ENCODE measurements around the gene TAC4. TPM values are rescaled to one million over a fixed set of nuclear protein-coding genes. Genes with fewer than 3 reads are reported as not detected.

TAC4 gene
- total and polyA plus RNA-seq, 10 of the 15 experiments (the other 5 are each of a cell fraction or from before 2014, with no cell fraction given): not detected

DNA sequence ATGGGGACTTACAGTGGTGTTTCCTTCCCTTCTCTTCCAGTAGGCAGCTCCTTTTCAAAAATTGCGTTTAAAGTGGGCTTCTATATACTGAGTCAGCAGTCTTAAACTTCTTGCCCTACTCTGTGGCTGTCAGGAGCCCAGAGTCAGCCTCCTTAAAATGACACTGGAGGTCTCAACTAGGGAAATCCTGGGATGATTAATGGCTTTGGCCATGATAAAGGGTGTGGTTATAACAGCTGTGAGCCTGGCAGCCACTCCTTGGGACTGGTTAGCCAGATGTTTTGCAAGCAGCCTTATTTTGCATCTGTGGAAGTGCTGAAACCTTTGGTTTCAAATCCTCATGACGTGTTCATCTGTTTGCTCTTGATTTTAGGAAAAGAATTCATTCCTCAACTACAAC lies 25.0 kb downstream of the TAC4 start:
- Histone ChIP-seq H4K20me1 (ENCODE audit: control insufficient read depth, insufficient read depth) (no peaks in the 10 kb centered on the region), H3K4me1 (ENCODE audit: control insufficient read depth, insufficient read depth, low read length) (no peaks in the 10 kb centered on the region), H3K9ac (ENCODE audit: control insufficient read depth, insufficient read depth, low read length) (no peak overlapping the region), H3K4me3 (no peak overlapping the region), H3K9me3 (replicated peaks; ENCODE audit: control insufficient read depth, insufficient read depth, low read length) (no peaks in the 10 kb centered on the region), H3K27me3 (replicated peaks in 1 of 2; ENCODE audit: control insufficient read depth in 2 of 2, insufficient read depth in 2 of 2, low read length in 1 of 2) (no peaks in the 10 kb centered on the region), H2AFZ (ENCODE audit: control insufficient read depth, low read depth, low read length) (no peak overlapping the region), H3K36me3 (ENCODE audit: control insufficient read depth in 2 of 2, insufficient read depth in 2 of 2, low read length in 1 of 2) (peaks cover 20 to 50% of the 10 kb centered on the region in 2 experiments), H3K27ac (ENCODE audit: control insufficient read depth, insufficient read depth) (no peak overlapping the region), H3K79me2 (ENCODE audit: control insufficient read depth, insufficient read depth, low read length) (no peaks in the 10 kb centered on the region), H3K4me2 (ENCODE audit: control insufficient read depth, insufficient read depth) (no peak overlapping the region)
- ATAC-seq (no peak), FAIRE-seq (no peak), DNase-seq (ENCODE audit: low read depth, low spot score) (no peak)
- 44% methylated on average over 2 of the region's 2 CpGs for whole genome bisulfite sequencing (ENCODE audit: insufficient coverage, insufficient replicate concordance, low lambda C conversion rate, missing lambda C conversion rate)
- intact Hi-C loops (cut with micrococcal nuclease; ENCODE audit: unreplicated experiment): no loop called here
- in situ Hi-C loops (cut with MboI): no loop called here
- no peak for TF ChIP-seq NR2C2 (IDR thresholded peaks at IDR 0.05; ENCODE audit: borderline replicate concordance, control insufficient read depth, insufficient read length, low read depth)
- no peak for TF ChIP-seq MYB (IDR thresholded peaks at IDR 0.05; ENCODE audit: borderline replicate concordance, low read depth, low read length)
- no peak for TF ChIP-seq GATAD2B (conservative IDR thresholded peaks at IDR 0.05; ENCODE audit: low read depth)
- no peak for TF ChIP-seq IRF4 (IDR thresholded peaks at IDR 0.05; ENCODE audit: low read depth, low read length)
- TF ChIP-seq, protein P1, sequence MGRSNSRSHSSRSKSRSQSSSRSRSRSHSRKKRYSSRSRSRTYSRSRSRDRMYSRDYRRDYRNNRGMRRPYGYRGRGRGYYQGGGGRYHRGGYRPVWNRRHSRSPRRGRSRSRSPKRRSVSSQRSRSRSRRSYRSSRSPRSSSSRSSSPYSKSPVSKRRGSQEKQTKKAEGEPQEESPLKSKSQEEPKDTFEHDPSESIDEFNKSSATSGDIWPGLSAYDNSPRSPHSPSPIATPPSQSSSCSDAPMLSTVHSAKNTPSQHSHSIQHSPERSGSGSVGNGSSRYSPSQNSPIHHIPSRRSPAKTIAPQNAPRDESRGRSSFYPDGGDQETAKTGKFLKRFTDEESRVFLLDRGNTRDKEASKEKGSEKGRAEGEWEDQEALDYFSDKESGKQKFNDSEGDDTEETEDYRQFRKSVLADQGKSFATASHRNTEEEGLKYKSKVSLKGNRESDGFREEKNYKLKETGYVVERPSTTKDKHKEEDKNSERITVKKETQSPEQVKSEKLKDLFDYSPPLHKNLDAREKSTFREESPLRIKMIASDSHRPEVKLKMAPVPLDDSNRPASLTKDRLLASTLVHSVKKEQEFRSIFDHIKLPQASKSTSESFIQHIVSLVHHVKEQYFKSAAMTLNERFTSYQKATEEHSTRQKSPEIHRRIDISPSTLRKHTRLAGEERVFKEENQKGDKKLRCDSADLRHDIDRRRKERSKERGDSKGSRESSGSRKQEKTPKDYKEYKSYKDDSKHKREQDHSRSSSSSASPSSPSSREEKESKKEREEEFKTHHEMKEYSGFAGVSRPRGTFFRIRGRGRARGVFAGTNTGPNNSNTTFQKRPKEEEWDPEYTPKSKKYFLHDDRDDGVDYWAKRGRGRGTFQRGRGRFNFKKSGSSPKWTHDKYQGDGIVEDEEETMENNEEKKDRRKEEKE (IDR thresholded peaks at IDR 0.05): no peak
- no TSS peak for BruUV-seq (replicated peaks)
- ChIA-PET SMC1A (ENCODE audit: uncharacterized antibody, unreplicated experiment) (no interaction called here), RAD21 (ENCODE audit: unreplicated experiment) (no interaction called here), POLR2A (no interaction called here), CTCF (interaction anchor here (0.5 kb wide), 1 partner anchor 41 kb away, joined by 4 read pairs; no protein-coding TSS in a partner anchor)
